ENCODE data around the gene KIAA2012.

DNA sequence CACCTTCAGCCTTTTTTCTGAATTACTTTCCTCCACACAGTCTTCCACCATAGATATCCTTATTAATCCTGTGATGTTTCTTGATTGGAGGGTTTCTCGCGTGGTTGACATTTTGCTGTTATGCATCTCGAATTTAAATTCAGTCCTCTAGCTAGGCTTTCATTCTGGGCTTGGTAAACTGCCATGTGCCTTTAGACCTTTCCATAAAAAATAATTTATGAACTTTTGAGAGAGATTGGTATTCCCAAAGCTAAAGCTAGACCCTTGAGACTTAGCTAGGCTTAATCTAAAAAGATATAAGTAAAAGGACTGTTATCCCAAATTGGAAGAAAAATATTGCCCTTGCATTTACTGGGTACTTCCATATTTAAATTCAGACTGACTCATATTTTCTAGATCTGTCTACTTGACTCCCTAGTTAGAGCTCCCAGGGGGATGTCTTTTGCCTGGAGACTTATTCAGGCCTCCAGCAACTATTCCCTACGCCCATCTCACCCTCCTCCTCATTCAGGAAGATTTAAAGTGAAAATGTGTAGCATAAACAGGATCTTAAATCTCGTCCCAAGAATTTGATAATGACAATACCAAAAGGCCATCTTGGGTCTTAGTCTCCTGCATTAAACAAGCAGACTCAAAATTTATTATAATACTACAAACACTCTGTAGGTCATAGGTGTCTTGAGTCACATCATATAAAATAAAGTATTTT lies 60.3 kb downstream of the KIAA2012 start:
- no peak for TF ChIP-seq EZH2phosphoT487 (IDR thresholded peaks at IDR 0.05; ENCODE audit: borderline replicate concordance, low read length)
- TF ChIP-seq, protein P1, sequence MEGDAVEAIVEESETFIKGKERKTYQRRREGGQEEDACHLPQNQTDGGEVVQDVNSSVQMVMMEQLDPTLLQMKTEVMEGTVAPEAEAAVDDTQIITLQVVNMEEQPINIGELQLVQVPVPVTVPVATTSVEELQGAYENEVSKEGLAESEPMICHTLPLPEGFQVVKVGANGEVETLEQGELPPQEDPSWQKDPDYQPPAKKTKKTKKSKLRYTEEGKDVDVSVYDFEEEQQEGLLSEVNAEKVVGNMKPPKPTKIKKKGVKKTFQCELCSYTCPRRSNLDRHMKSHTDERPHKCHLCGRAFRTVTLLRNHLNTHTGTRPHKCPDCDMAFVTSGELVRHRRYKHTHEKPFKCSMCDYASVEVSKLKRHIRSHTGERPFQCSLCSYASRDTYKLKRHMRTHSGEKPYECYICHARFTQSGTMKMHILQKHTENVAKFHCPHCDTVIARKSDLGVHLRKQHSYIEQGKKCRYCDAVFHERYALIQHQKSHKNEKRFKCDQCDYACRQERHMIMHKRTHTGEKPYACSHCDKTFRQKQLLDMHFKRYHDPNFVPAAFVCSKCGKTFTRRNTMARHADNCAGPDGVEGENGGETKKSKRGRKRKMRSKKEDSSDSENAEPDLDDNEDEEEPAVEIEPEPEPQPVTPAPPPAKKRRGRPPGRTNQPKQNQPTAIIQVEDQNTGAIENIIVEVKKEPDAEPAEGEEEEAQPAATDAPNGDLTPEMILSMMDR (IDR thresholded peaks at IDR 0.05; ENCODE audit: low read depth, low read length, poor library complexity, severe bottlenecking) = no peak
